Glutamatergic neuron (in vitro differentiated cells): ENCODE results near the gene ACYP1. TPM values are rescaled to one million over a fixed set of nuclear protein-coding genes. Genes with fewer than 3 reads are reported as not detected.

Source experiments
- DNase-seq: peaks from one replicate; pipeline ENCODE4 v3.0.0; 2022
- H3K27ac Mint-ChIP-seq: one replicate; pipeline ENCODE4 v1.8.0; 2020; ENCODE audit warnings: mild to moderate bottlenecking, mixed read lengths, inconsistent platforms; ENCODE audit not compliant: unreplicated experiment
- H3K27me3 Mint-ChIP-seq: one replicate; pipeline ENCODE4 v1.8.0; 2020; ENCODE audit warnings: mild to moderate bottlenecking, moderate library complexity, mixed read lengths, inconsistent platforms; ENCODE audit not compliant: unreplicated experiment
- H3K36me3 Mint-ChIP-seq: one replicate; pipeline ENCODE4 v1.8.0; 2020; ENCODE audit warnings: mild to moderate bottlenecking, mixed read lengths, inconsistent platforms; ENCODE audit not compliant: unreplicated experiment
- H3K4me1 Mint-ChIP-seq: one replicate; pipeline ENCODE4 v1.8.0; 2020; ENCODE audit warnings: mild to moderate bottlenecking, low read depth, mixed read lengths, inconsistent platforms; ENCODE audit not compliant: unreplicated experiment
- H3K4me3 Mint-ChIP-seq: one replicate; pipeline ENCODE4 v1.8.0; 2020; ENCODE audit warnings: mild to moderate bottlenecking, mixed read lengths, inconsistent platforms; ENCODE audit not compliant: unreplicated experiment
- H3K9me3 Mint-ChIP-seq: one replicate; pipeline ENCODE4 v1.8.0; 2020; ENCODE audit warnings: mild to moderate bottlenecking, moderate library complexity, mixed read lengths, inconsistent platforms; ENCODE audit not compliant: unreplicated experiment
- CTCF ChIP-seq: fragments of 200-600 bp; sonication (generic); IDR thresholded peaks from one replicate; pipeline ENCODE4 v1.5.0; 2021; ENCODE audit not compliant: partially characterized antibody, unreplicated experiment
- total RNA-seq: library from RNA; stranded (reverse); fragmentation: NEBNext Ultra II Directional; extraction: Animal tissue kit (Norgen Biotek cat#: 25700); gene quantifications from one replicate; pipeline ENCODE4 v1.2.1, GENCODE V29; 2021; ENCODE audit not compliant: unreplicated experiment

ACYP1 gene
- total RNA-seq, 1 donor from 2014 or later: 14.3 TPM

DNA sequence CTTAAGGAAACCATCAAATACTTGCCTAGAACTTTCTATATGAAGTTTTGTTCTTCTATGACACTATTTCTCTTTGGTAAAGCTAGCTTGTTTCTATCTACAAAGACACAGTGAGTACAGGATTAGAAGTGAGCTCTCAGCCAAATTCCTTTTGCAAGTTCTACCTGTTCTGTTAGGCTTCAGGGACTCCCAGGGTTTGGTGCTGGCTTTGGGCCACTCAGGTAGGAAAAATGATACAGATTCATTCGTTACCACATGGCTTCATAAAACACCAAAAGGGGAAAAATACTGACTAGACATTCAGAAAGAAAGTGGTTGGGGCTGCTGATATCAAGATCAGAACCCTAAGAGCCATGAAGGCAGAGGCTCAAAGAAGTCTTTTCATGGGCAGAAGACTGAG lies 19.4 kb upstream of the ACYP1 start:
- no peak overlapping the region for H3K27ac Mint-ChIP-seq
- no peak for TF ChIP-seq CTCF
- no peak overlapping the region for H3K4me3 Mint-ChIP-seq
- no peaks in the 10 kb centered on the region for H3K36me3 Mint-ChIP-seq
- DNase-seq: no peak
- no peaks in the 10 kb centered on the region for H3K27me3 Mint-ChIP-seq
- H3K9me3 Mint-ChIP-seq: no peaks in the 10 kb centered on the region
- H3K4me1 Mint-ChIP-seq: no peaks in the 10 kb centered on the region

DNA sequence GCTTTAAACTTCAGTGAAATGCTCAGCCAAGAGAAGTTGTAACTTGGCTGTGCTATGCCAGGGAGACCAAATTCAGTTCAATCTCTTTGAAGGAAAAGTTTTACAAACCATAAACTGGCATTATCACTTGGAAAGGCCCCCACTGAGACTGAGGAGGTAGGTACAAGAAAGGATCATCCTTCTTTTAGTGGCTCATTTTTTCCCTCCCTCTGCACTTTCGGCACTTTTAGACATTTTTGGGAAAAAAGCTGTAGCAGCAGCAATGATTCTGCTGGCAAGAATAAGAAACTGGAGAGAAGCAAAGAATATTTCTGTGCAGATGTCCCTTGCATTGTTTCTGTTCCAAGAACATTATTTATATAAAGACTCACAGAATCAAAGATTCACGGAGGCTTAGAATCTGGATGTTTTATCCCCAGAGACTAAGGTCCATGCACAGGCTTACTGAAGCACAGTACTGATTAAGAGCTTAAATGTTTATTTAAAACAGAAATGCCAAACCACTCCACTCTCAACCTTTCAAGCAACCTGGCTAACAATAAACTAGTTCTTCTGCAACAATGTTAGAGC lies 17.9 kb upstream of the ACYP1 start:
- no peaks in the 10 kb centered on the region for H3K36me3 Mint-ChIP-seq
- H3K27me3 Mint-ChIP-seq: no peaks in the 10 kb centered on the region
- DNase-seq: no peak
- H3K9me3 Mint-ChIP-seq: no peaks in the 10 kb centered on the region
- no peaks in the 10 kb centered on the region for H3K4me1 Mint-ChIP-seq
- H3K27ac Mint-ChIP-seq: no peak overlapping the region
- H3K4me3 Mint-ChIP-seq: no peak overlapping the region
- no peak for TF ChIP-seq CTCF

DNA sequence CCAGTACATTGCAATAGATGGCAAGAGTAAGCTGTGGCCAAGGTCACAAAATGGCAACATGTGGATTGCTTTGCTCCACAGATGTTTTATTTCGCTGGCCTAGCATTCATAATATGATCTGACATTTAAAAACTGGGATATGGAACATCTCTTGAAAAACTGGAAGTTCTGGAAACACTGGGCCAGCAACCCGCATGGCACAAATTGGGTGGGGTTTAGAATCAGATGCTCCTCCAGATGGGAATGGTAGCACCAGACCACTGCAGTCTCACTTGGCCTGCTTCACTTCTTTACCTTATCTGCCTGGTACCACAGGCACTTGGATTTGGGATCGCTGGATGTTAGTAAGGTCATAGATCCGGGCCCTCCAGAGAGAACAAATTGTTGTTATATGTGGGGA lies 15.7 kb upstream of the ACYP1 start:
- Mint-ChIP-seq H3K4me3 (no peak overlapping the region), H3K27me3 (no peaks in the 10 kb centered on the region), H3K27ac (no peak overlapping the region), H3K36me3 (no peaks in the 10 kb centered on the region), H3K9me3 (no peaks in the 10 kb centered on the region), H3K4me1 (no peaks in the 10 kb centered on the region)
- no peak for TF ChIP-seq CTCF
- no peak for DNase-seq

GRCh38 chr14:75077794-75078193 lies 14.0 kb upstream of the ACYP1 start:
- Mint-ChIP-seq H3K9me3 (no peaks in the 10 kb centered on the region), H3K27me3 (no peaks in the 10 kb centered on the region), H3K27ac (no peak overlapping the region), H3K36me3 (no peaks in the 10 kb centered on the region), H3K4me3 (no peak overlapping the region), H3K4me1 (no peaks in the 10 kb centered on the region)
- DNase-seq: no peak
- TF ChIP-seq CTCF: no peak

DNA sequence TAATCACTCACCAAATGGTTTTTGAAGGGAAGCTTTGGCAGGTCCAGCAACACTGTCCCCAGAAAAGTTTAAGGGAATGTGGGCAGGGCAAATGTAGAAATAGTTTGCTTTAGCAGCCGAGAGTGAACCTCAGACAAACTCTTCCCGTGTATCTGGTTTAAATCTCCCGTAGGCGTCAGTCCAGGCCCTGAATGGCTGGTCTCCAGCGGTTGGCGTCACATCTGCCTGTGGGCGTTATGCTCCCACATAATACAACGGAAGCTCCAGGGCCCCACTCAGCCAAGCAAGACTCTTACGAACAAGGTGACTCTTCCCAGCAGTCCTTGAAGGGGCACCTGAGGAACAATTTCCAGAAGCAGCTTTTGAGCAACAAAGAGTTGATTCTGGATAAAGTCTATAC lies 6.6 kb upstream of the ACYP1 start:
- Mint-ChIP-seq H3K36me3 (no peaks in the 10 kb centered on the region), H3K27ac (no peak overlapping the region), H3K9me3 (no peaks in the 10 kb centered on the region), H3K27me3 (peaks cover 3% of the 10 kb centered on the region), H3K4me1 (peaks cover 2% of the 10 kb centered on the region), H3K4me3 (peak overlapping the region; percentile 16)
- no peak for TF ChIP-seq CTCF
- no peak for DNase-seq
